Measurements from ENCODE around the gene OPCML.

The OPCML gene

DNA sequence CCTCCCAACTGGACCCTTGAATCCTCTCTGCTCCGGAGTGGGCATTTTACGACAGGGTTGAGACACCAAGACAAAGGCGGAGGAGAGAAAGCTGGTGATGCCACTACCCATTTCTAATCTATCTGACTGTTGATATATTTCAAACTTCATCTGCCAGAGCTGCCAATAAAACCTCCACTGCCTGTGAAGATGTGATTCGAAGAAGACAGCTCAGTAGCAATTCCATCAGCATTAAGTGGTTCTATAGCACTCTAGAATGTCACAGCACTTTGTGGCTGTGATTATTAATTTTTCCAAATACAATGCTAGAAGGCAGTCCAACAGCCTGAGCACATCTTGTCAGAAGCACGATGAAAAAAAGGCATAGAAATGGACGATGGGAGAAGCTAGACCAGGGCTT, 282.8 kb downstream of the OPCML start:
- H3K4me3 ChIP-seq (ENCODE audit: control insufficient read depth, low read depth, low read length) = no peak overlapping the region
- no peak for DNase-seq (ENCODE audit: low read depth)
- TF ChIP-seq, protein P1, sequence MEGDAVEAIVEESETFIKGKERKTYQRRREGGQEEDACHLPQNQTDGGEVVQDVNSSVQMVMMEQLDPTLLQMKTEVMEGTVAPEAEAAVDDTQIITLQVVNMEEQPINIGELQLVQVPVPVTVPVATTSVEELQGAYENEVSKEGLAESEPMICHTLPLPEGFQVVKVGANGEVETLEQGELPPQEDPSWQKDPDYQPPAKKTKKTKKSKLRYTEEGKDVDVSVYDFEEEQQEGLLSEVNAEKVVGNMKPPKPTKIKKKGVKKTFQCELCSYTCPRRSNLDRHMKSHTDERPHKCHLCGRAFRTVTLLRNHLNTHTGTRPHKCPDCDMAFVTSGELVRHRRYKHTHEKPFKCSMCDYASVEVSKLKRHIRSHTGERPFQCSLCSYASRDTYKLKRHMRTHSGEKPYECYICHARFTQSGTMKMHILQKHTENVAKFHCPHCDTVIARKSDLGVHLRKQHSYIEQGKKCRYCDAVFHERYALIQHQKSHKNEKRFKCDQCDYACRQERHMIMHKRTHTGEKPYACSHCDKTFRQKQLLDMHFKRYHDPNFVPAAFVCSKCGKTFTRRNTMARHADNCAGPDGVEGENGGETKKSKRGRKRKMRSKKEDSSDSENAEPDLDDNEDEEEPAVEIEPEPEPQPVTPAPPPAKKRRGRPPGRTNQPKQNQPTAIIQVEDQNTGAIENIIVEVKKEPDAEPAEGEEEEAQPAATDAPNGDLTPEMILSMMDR (IDR thresholded peaks at IDR 0.05; ENCODE audit: control insufficient read depth, insufficient read depth, low read depth, low read length, missing control alignments) = no peak

DNA sequence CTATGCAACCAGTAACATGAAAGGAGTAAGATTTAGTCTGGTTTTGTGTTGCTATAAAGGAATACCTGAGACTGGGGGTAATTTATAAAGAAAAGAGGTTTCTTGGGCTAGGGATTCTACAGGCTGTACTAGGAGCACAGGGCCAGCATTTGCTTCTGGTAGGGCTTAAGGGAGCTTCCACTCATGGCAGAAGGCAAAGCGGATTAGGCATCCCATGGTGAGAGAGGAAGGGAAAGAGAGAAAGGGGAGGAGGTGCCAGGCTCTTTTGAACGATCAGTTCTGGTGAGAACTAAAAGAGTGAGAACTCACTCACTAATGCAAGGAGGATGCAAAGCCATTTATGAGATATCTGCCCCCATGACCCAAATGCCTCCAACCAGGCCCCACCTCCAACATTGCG, 283.2 kb downstream of the OPCML start:
- H3K4me3 ChIP-seq (ENCODE audit: control insufficient read depth, low read depth, low read length) = no peak overlapping the region
- no peak for DNase-seq (ENCODE audit: low read depth)
- TF ChIP-seq, protein P1 (IDR thresholded peaks at IDR 0.05; ENCODE audit: control insufficient read depth, insufficient read depth, low read depth, low read length, missing control alignments) = no peak

DNA sequence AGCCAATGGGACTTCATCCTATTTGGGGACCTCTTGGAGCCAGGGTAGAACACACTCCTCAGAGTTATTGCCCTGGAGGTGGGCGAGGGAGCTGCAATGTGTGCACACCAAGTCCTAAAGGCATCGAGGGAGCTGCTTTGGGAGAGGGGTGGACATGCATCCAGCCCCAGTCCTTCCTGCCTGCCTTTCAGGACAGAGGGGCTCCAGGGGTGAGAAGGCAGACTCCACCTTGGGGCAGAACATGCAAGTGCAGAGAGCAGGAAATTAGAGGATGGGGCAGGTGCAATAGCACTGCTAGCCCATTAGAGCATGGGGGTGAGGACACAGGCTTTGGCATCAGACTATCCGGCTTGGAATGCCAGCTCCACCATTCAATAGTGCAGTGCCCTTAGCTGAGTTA, 288.5 kb downstream of the OPCML start:
- H3K4me3 ChIP-seq (ENCODE audit: control insufficient read depth, low read depth, low read length) = no peak overlapping the region
- TF ChIP-seq, protein P1 (IDR thresholded peaks at IDR 0.05; ENCODE audit: control insufficient read depth, insufficient read depth, low read depth, low read length, missing control alignments) = no peak
- no peak for DNase-seq (ENCODE audit: low read depth)

DNA sequence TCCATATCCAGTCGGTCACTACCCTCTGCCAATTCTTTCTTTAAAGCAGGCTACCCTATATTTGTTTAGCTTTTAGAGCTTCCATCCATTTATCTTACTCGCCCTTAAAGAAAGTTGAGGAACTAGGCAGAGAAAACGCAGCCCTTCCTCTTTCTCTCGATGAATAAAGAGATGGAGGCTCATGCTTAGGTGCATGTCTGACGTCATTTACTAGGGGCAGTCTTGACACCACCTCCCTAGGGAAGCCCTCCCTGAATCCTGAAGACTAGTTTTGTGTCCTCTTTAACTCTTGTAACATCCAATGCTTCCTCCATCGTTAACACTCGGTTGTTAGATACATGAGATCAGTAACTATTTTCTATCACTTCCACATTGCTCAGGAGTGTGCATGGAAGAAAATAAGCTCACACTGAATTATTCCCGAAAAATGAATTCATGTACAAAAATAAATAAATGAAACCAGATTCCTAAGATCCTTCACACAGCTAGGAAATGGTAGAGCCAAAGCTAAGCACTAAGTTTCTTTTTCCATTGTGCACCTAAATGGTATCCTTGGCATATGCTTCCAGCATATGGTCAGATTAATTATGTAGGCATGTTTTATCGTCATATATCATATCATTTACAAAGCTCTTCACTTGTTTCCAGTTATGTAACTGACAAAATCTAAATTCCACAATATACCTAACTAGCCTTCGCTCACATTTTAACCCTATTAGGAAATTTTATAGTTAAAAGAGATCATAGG, 291.2 kb downstream of the OPCML start:
- no peak for DNase-seq (ENCODE audit: low read depth)
- TF ChIP-seq, protein P1 (IDR thresholded peaks at IDR 0.05; ENCODE audit: control insufficient read depth, insufficient read depth, low read depth, low read length, missing control alignments) = no peak
- no peak overlapping the region for H3K4me3 ChIP-seq (ENCODE audit: control insufficient read depth, low read depth, low read length)

DNA sequence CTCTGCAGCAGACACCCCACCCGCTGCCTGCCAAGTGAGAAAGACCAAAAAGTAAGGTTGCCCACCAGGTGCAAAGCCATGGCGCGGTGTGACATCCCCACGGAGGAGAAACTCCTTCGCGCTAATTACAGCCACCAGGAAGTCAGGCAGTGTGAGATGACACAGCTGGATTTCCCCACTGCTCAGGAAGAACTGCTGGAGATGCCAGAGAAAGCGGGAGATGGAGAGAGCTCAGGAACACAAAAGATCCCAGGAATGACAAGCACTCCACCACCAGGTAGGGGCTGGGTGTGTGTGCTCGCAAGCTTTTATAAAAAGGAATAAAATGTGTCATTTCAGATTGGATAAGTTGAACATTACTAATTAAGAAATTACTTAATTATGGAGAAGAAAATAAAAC, 292.7 kb downstream of the OPCML start:
- TF ChIP-seq, protein P1 (IDR thresholded peaks at IDR 0.05; ENCODE audit: control insufficient read depth, insufficient read depth, low read depth, low read length, missing control alignments) = no peak
- no peak overlapping the region for H3K4me3 ChIP-seq (ENCODE audit: control insufficient read depth, low read depth, low read length)
- DNase-seq (ENCODE audit: low read depth) = no peak

DNA sequence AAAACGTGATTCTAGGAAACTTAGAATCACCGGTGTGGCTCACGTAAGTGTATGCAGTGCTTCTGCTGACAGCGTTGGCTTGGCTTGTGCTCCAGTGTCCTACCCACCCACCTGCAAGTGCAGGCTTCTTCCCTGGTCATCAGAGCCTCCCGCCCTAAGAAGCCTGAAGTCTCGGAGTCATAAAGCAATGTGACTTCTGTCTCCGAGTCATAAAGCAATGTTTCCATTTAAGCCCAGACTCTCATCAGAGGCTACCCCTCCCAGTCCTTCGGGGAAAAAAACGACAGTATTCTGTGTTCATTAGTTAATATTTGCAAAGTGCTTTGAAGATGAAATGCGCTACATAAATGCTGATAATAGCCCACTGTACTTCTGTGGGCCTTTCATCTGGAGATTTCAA, 293.8 kb downstream of the OPCML start:
- H3K4me3 ChIP-seq (ENCODE audit: control insufficient read depth, low read depth, low read length) = no peak overlapping the region
- DNase-seq (ENCODE audit: low read depth) = no peak
- TF ChIP-seq, protein P1 (IDR thresholded peaks at IDR 0.05; ENCODE audit: control insufficient read depth, insufficient read depth, low read depth, low read length, missing control alignments) = no peak

Measured in AG09309 (cell line).